ENCODE measurements around the gene LIN28A. TPM values are rescaled to one million over a fixed set of nuclear protein-coding genes. Genes with fewer than 3 reads are reported as not detected.
"Not testable (repeated sequence)": the region's sequence is repeated elsewhere in the genome, so short reads cannot be mapped to it uniquely, and the experiment has no call there.

Gene LIN28A
- total RNA-seq, 2 experiments from 2014 or later: not detected

DNA sequence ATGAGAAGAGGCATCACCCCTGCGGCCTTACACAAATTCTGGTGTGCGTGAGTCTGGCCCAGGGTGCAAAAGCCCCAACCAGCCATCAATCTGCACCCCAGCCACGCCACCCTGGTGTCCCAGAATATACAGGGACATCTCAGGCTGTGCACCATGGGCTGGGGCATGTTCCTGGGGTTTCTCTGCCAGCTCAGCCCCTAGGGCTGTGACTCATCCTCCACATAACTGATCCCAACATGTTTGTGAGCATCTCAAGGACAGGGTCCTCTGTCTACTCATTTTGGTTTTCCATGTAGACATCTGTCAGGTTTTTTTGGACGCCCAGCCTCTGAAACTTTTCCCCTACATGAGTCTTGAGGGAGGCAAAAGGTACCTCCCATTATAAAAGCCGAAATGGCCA is 38.6 kb upstream of the LIN28A start:
- ATAC-seq (ENCODE audit: poor library complexity) (no peak), DNase-seq (peak in 1 of 14 experiments; percentile 46)
- H3K4me3 ChIP-seq (ENCODE audit: low read length): no peak overlapping the region
- intact Hi-C loops (cut with DNase I, micrococcal nuclease): no loop called here
- ChIA-PET CTCF (interaction anchor here (1.6 to 3.9 kb wide), 3 partner anchors 8 to 45 kb away, joined by 4 to 22 read pairs (median 4); no protein-coding TSS in a partner anchor), POLR2A (interaction anchor here (1.0 to 2.2 kb wide), 2 partner anchors 7 to 54 kb away, joined by 3 to 9 read pairs; partner anchors contain the start of gene CD52)
- H3K27ac ChIP-seq (ENCODE audit: low read depth in 1 of 2, low read length in 2 of 2): peak overlapping the region in 1 of 2 donors; percentile 52
- H3K36me3 Mint-ChIP-seq (ENCODE audit: low read depth): no peaks in the 10 kb centered on the region
- peak overlapping the region; percentile 31 for H3K4me3 Mint-ChIP-seq
- peak overlapping the region; percentile 92 for H3K27ac Mint-ChIP-seq
- peaks cover 75% of the 10 kb centered on the region for H3K4me1 Mint-ChIP-seq (ENCODE audit: low read depth)
- peaks cover 99% of the 10 kb centered on the region for H3K4me1 ChIP-seq (ENCODE audit: insufficient read depth, low read length)
- H3K9me3 Mint-ChIP-seq: peaks cover 5% of the 10 kb centered on the region
- no peaks in the 10 kb centered on the region for H3K36me3 ChIP-seq (ENCODE audit: insufficient read depth, low read length)
- no peaks in the 10 kb centered on the region for H3K27me3 Mint-ChIP-seq
- H3K27me3 ChIP-seq (ENCODE audit: control insufficient read depth in 1 of 2, insufficient read depth in 2 of 2, low read length in 2 of 2): no peaks in the 10 kb centered on the region
- H3K9me3 ChIP-seq (ENCODE audit: control insufficient read depth in 1 of 2, insufficient read depth in 1 of 2, low read length in 2 of 2): no peaks in the 10 kb centered on the region
- TF ChIP-seq, protein P1, sequence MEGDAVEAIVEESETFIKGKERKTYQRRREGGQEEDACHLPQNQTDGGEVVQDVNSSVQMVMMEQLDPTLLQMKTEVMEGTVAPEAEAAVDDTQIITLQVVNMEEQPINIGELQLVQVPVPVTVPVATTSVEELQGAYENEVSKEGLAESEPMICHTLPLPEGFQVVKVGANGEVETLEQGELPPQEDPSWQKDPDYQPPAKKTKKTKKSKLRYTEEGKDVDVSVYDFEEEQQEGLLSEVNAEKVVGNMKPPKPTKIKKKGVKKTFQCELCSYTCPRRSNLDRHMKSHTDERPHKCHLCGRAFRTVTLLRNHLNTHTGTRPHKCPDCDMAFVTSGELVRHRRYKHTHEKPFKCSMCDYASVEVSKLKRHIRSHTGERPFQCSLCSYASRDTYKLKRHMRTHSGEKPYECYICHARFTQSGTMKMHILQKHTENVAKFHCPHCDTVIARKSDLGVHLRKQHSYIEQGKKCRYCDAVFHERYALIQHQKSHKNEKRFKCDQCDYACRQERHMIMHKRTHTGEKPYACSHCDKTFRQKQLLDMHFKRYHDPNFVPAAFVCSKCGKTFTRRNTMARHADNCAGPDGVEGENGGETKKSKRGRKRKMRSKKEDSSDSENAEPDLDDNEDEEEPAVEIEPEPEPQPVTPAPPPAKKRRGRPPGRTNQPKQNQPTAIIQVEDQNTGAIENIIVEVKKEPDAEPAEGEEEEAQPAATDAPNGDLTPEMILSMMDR (IDR thresholded peaks at IDR 0.05): no peak

DNA sequence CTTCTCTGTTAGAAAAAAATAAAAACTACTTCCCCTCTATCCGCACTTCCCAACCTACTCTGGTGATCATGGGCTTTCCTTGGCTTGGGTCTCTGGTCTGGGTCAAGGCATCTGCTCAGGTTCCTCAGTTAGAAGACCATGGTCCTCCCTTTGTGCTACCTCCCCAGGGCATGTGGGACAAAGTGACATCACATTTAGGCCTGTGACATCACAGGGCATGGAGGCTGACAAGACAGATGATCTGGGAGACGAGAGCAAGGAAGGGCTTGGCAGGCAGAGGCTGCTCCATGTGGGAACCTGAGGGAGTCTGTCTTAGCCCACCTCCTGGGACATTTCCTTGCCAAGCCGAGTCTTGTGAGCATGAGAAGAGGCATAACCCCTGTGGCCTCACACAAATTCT is 38.0 kb upstream of the LIN28A start, which contains the start of gene ZNF683:
Gene ZNF683 (minus strand): TSS at position 140 of the 400 bp plus-strand sequence. CDS start 4,179 bp downstream, outside the sequence.
- H3K27ac Mint-ChIP-seq: peak within 1 kb of the TSS; percentile 92
- peaks cover 80% of the 10 kb centered on the region for H3K4me1 Mint-ChIP-seq (ENCODE audit: low read depth)
- DNase-seq; H3K9me3 ChIP-seq (ENCODE audit: control insufficient read depth in 1 of 2, insufficient read depth in 1 of 2, low read length in 2 of 2); H3K36me3 ChIP-seq (ENCODE audit: insufficient read depth, low read length); H3K9me3 Mint-ChIP-seq; H3K4me3 ChIP-seq (ENCODE audit: low read length); intact Hi-C loops (cut with DNase I, micrococcal nuclease); ATAC-seq (ENCODE audit: poor library complexity); H3K36me3 Mint-ChIP-seq (ENCODE audit: low read depth); H3K27me3 ChIP-seq (ENCODE audit: control insufficient read depth in 1 of 2, insufficient read depth in 2 of 2, low read length in 2 of 2); H3K27me3 Mint-ChIP-seq: not testable (repeated sequence)
- CTCF ChIA-PET: interaction anchor here (1.2 to 3.9 kb wide), 4 partner anchors 9 to 51 kb away, joined by 4 to 22 read pairs (median 4); no protein-coding TSS in a partner anchor
- H3K27ac ChIP-seq (ENCODE audit: low read depth in 1 of 2, low read length in 2 of 2): peak within 1 kb of the TSS; percentile 36 to 52
- POLR2A ChIA-PET: interaction anchor here (1.0 to 2.2 kb wide), 4 partner anchors 8 to 55 kb away, joined by 3 to 9 read pairs (median 6); partner anchors contain the start of gene CD52
- H3K4me1 ChIP-seq (ENCODE audit: insufficient read depth, low read length): peaks cover 99% of the 10 kb centered on the region
- H3K4me3 Mint-ChIP-seq: peak within 1 kb of the TSS; percentile 77

DNA sequence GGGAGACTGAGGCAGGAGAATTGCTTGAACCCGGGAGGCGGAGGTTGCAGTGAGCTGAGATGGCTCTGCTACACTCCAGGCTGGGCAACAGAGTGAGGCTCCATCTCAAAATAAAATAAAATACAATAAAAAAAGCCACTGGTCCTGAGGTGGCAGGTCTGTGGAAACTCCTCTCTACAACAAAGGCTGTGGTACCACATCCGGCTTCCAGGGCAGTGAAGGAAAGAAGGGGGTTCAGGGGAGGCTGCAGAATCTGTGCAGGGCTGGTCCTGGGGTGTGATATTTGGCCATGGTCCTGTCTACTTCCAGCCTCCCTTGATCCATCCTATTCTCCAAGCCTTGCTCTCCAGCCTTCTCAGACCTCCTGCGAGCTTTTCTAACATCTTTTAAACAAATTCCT is 37.3 kb upstream of the LIN28A start:
- Mint-ChIP-seq H3K4me1 (ENCODE audit: low read depth) (peaks cover 87% of the 10 kb centered on the region), H3K27me3 (no peaks in the 10 kb centered on the region), H3K36me3 (ENCODE audit: low read depth) (no peaks in the 10 kb centered on the region), H3K4me3 (peak overlapping the region; percentile 77), H3K9me3 (peaks cover 5% of the 10 kb centered on the region), H3K27ac (peak overlapping the region; percentile 92)
- POLR2A ChIA-PET: interaction anchor here (1.1 to 2.2 kb wide), 6 partner anchors 9 to 88 kb away, joined by 3 to 9 read pairs (median 4); no protein-coding TSS in a partner anchor
- CTCF ChIA-PET: interaction anchor here (1.2 to 3.9 kb wide), 5 partner anchors 9 to 139 kb away, joined by 4 to 22 read pairs (median 4); partner anchors contain the start of gene CEP85
- intact Hi-C loops (cut with DNase I, micrococcal nuclease): no loop called here
- Histone ChIP-seq H3K4me3 (ENCODE audit: low read length) (no peak overlapping the region), H3K27ac (ENCODE audit: low read depth in 1 of 2, low read length in 2 of 2) (peak overlapping the region; percentile 36 to 52), H3K36me3 (ENCODE audit: insufficient read depth, low read length) (no peaks in the 10 kb centered on the region), H3K9me3 (ENCODE audit: control insufficient read depth in 1 of 2, insufficient read depth in 1 of 2, low read length in 2 of 2) (no peaks in the 10 kb centered on the region), H3K4me1 (ENCODE audit: insufficient read depth, low read length) (peaks cover 99% of the 10 kb centered on the region), H3K27me3 (ENCODE audit: control insufficient read depth in 1 of 2, insufficient read depth in 2 of 2, low read length in 2 of 2) (no peaks in the 10 kb centered on the region)
- DNase-seq (peak in 13 of 14 experiments; percentile 14 to 80 (median 38)), ATAC-seq (ENCODE audit: poor library complexity) (peak; percentile 38)
- TF ChIP-seq, protein P1 (IDR thresholded peaks at IDR 0.05): no peak
